ENCODE data around the gene PJA1. TPM values are rescaled to one million over a fixed set of nuclear protein-coding genes. Genes with fewer than 3 reads are reported as not detected.

Gene PJA1
- total RNA-seq, 2 experiments from 2014 or later = 14.1 to 18.9 TPM

DNA sequence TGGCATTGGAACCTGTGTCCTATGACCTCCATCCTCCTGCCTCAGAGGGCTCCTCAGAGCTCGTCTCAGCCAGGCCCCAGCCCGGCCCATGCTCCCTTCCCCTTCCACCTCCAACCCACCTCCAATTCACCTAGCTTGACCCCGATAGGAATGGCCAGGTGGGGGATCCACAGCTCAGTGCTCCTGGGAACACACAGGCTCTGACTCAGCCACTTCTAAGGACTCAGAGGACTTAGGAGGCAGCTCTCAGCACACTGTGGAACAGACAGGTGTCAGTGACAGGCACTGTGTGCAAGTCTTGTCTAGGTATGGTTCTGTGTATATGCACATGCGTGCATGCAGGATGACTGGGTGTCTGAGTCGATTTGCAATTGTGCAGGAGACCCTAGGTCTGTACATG, 44.8 kb downstream of the PJA1 start:
- POLR2A ChIA-PET = no interaction called here
- no peak overlapping the region for H3K4me3 Mint-ChIP-seq
- H3K27ac Mint-ChIP-seq = no peak overlapping the region

DNA sequence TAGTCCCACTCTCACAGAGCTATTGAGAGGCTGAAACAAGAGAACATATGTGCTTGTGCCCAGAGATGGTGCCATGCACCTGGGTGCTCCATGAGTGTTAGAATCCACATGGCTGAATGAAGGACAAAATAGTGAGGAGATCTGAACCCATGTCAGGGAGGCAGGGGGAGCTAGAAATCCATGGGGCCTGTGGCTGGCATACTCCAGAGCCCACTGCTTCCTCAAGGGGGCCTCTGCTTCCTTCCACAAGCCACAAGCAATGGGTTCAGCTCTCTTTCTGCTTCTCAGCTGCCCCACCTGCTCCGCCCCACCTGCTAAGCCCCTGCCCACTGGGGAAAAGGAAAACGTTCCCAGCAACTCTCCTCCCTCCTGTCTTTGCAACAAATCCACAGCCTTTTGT, 46.1 kb downstream of the PJA1 start:
- ChIA-PET POLR2A (no interaction called here), CTCF (no interaction called here)
- no peak overlapping the region for H3K27ac Mint-ChIP-seq
- DNase-seq = no peak
- H3K9me3 Mint-ChIP-seq (ENCODE audit: insufficient read depth) = no peaks in the 10 kb centered on the region
- no peak for ATAC-seq
- no peak overlapping the region for H3K4me3 Mint-ChIP-seq
- no peaks in the 10 kb centered on the region for H3K36me3 Mint-ChIP-seq (ENCODE audit: low read depth)
- H3K4me1 Mint-ChIP-seq (ENCODE audit: low read depth) = peaks cover 5% of the 10 kb centered on the region
- no peaks in the 10 kb centered on the region for H3K27me3 Mint-ChIP-seq (ENCODE audit: low read depth)

More for the DNA sequence above, 44.8 kb downstream of the PJA1 start:
- CTCF ChIA-PET = no interaction called here
- H3K9me3 Mint-ChIP-seq (ENCODE audit: insufficient read depth) = no peaks in the 10 kb centered on the region
- H3K27me3 Mint-ChIP-seq (ENCODE audit: low read depth) = no peaks in the 10 kb centered on the region
- H3K36me3 Mint-ChIP-seq (ENCODE audit: low read depth) = no peaks in the 10 kb centered on the region
- peaks cover 1% of the 10 kb centered on the region for H3K4me1 Mint-ChIP-seq (ENCODE audit: low read depth)
- ATAC-seq = no peak
- DNase-seq = no peak

DNA sequence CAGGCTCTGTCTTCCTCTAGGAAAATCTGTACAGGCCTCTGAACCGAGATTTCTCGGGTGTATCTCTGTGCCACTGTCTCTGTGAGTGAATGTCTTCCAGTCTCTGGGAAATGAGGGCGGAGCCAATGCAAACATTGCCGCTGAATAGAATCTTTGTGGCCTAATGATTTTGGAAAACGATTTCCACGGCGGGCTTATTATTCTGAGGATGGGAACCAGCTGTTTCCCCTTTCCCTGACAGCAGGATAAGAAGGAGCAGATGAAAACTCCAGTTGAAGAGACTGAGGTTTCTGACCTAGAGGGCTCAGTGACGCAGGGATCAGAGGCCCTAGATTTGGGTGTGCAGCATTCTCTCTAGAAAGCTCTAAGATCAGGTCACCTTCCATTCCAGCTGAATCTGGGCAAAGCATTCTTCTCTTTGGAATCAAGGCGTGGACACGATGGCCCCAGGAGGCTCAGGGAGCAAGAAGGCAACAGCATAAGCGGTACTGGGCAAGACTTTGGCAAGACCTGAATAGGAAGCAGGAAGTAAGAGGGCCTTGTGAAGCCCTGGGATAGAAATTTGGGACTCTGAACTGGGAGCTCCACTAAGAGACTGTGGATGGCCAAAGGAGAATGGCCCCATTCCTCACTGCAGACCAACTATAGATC, 47.3 kb downstream of the PJA1 start:
- H3K4me3 Mint-ChIP-seq = no peak overlapping the region

DNA sequence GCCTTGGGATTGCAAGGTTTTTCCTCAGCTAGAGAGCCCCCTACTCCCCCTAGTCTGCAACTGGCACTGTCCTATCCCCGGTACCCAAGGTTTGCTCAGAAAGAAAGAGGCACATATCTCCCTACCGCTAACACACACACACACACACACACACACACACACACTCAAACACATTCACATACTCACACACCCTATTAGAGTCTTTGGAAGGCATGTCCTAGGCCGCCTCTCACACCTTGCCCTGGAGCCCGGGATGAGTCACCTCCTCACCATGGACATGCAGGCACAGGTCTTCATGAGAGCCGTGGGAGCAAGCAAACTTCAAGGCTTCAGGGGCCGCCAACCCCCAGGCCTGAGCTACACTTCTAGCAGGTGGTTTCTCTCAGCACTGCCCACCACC, 49.2 kb downstream of the PJA1 start:
- ATAC-seq (no peak), DNase-seq (no peak)
- Mint-ChIP-seq H3K4me1 (ENCODE audit: low read depth) (peaks cover 5% of the 10 kb centered on the region), H3K9me3 (ENCODE audit: insufficient read depth) (no peaks in the 10 kb centered on the region), H3K27me3 (ENCODE audit: low read depth) (no peaks in the 10 kb centered on the region), H3K36me3 (ENCODE audit: low read depth) (no peaks in the 10 kb centered on the region), H3K4me3 (no peak overlapping the region), H3K27ac (no peak overlapping the region)
- CTCF ChIA-PET = no interaction called here
- POLR2A ChIA-PET = no interaction called here

More for the DNA sequence above, 47.3 kb downstream of the PJA1 start:
- ChIA-PET CTCF (no interaction called here), POLR2A (no interaction called here)
- ATAC-seq (no peak), DNase-seq (no peak)
- no peaks in the 10 kb centered on the region for H3K36me3 Mint-ChIP-seq (ENCODE audit: low read depth)
- H3K9me3 Mint-ChIP-seq (ENCODE audit: insufficient read depth) = no peaks in the 10 kb centered on the region
- H3K4me1 Mint-ChIP-seq (ENCODE audit: low read depth) = peaks cover 5% of the 10 kb centered on the region
- H3K27me3 Mint-ChIP-seq (ENCODE audit: low read depth) = no peaks in the 10 kb centered on the region
- H3K27ac Mint-ChIP-seq = no peak overlapping the region

DNA sequence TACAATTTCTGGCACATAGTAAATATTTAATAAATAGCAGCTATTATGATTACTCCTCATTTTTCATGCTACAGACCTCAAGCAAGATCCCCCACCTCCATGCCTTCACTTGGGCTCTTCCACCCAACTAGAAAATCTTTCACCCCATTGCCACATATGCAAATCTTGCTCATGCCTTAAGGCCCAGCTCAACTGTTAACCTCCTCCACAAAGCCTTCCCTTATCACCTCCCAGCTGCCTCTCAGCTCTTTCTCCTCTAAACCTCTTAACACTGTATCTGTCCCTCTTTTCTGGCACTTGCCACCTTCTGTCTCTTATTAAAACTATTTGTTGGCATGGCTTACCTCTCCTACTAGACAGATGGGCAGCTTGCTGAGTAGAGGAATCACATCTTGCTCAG, 51.5 kb downstream of the PJA1 start:
- ChIA-PET CTCF (interaction anchor here (1.1 kb wide), 1 partner anchor 20 kb away, joined by 3 read pairs; no protein-coding TSS in a partner anchor), POLR2A (no interaction called here)
- H3K9me3 Mint-ChIP-seq (ENCODE audit: insufficient read depth) = no peaks in the 10 kb centered on the region
- H3K4me1 Mint-ChIP-seq (ENCODE audit: low read depth) = peaks cover 5% of the 10 kb centered on the region
- H3K4me3 Mint-ChIP-seq = no peak overlapping the region
- H3K27ac Mint-ChIP-seq = no peak overlapping the region
- DNase-seq (no peak), ATAC-seq (no peak)
- no peaks in the 10 kb centered on the region for H3K27me3 Mint-ChIP-seq (ENCODE audit: low read depth)
- H3K36me3 Mint-ChIP-seq (ENCODE audit: low read depth) = no peaks in the 10 kb centered on the region

All from activated CD8-positive, alpha-beta T cell treated with anti-CD3 and anti-CD28 coated beads, Interleukin-2, amount 10 ng/mL, durations not matched to agents 7 days and 5 days (primary cell).